ENCODE measurements around the gene PAPPA2. TPM values are rescaled to one million over a fixed set of nuclear protein-coding genes. Genes with fewer than 3 reads are reported as not detected.

Gene PAPPA2
- total and polyA plus RNA-seq, 7 experiments from 2014 or later = 0.07 to 0.29 (median 0.21) TPM; not detected in 4

DNA sequence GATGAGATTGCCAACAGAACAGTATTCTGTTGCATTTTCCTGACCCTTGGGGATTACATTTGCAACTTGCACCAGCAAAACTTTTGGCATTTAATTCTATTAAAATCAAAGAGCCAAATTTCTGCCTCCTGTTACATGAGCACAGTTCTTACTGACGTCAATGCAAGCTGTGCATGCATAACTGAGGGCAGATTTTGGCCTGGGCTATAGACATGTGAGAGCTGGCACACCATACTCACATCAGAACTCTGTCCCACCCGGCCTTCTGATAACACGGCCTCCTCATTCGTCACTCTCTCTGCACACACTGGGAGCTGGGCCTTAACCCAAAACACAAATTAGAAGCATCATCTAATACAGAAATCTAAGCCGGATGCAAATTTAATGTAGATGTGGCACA lies 31.5 kb downstream of the PAPPA2 start:
- H3K4me1 Mint-ChIP-seq = no peaks in the 10 kb centered on the region
- no peaks in the 10 kb centered on the region for H3K36me3 Mint-ChIP-seq
- no peak overlapping the region for H3K27ac ChIP-seq (ENCODE audit: low read depth, low read length)
- no peak overlapping the region for H3K27ac Mint-ChIP-seq
- H3K4me1 ChIP-seq (ENCODE audit: control insufficient read depth in 2 of 2, insufficient read depth in 2 of 2, low read length in 2 of 2) = no peaks in the 10 kb centered on the region
- DNase-seq = no peak
- intact Hi-C loops (cut with micrococcal nuclease) = no loop called here
- CTCF ChIA-PET = no interaction called here
- H3K4me3 Mint-ChIP-seq = no peak overlapping the region
- no peak overlapping the region for H3K4me3 ChIP-seq (ENCODE audit: low read length)
- ATAC-seq = no peak
- peaks cover 0 to 7% (median 5%) of the 10 kb centered on the region in 5 donors for H3K27me3 Mint-ChIP-seq
- no peaks in the 10 kb centered on the region for H3K36me3 ChIP-seq (ENCODE audit: control insufficient read depth in 2 of 3, insufficient read depth in 3 of 3, low read length in 3 of 3)
- peaks cover 0 to 4% (median 0%) of the 10 kb centered on the region in 11 donors for H3K9me3 Mint-ChIP-seq
- H3K27me3 ChIP-seq (ENCODE audit: control insufficient read depth in 2 of 2, insufficient read depth in 2 of 2, low read length in 2 of 2) = no peaks in the 10 kb centered on the region
- POLR2A ChIA-PET = no interaction called here
- no peaks in the 10 kb centered on the region for H3K9me3 ChIP-seq (ENCODE audit: control insufficient read depth in 2 of 3, low read length in 3 of 3)

DNA sequence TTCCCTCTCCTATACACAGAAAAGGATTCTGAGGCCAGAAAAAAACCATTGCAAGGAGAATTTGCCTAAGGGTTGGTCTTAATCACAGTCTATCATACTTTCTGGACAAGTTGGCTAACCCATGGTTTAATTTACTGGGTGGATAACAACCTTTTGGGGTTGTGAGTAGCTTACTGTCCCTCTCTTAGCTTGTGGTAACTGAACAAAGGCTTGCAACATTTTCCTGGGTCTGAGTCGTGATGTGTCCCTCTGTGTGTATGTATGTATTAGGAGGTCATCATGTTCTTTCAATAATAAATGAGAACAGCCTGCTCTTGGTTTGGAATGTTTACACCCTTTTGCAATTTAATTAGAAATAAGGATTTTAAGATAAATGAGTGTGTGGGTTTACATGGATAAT lies 36.7 kb downstream of the PAPPA2 start:
- ChIA-PET POLR2A (no interaction called here), CTCF (no interaction called here)
- H3K27ac ChIP-seq (ENCODE audit: low read depth, low read length) = no peak overlapping the region
- DNase-seq (no peak), ATAC-seq (no peak)
- intact Hi-C loops (cut with micrococcal nuclease) = no loop called here
- H3K9me3 ChIP-seq (ENCODE audit: control insufficient read depth in 2 of 3, low read length in 3 of 3) = no peaks in the 10 kb centered on the region
- no peaks in the 10 kb centered on the region for H3K4me1 Mint-ChIP-seq
- H3K4me3 Mint-ChIP-seq = no peak overlapping the region
- no peaks in the 10 kb centered on the region for H3K4me1 ChIP-seq (ENCODE audit: control insufficient read depth in 2 of 2, insufficient read depth in 2 of 2, low read length in 2 of 2)
- peaks cover 0 to 13% (median 0%) of the 10 kb centered on the region in 5 donors for H3K27me3 Mint-ChIP-seq
- no peaks in the 10 kb centered on the region for H3K36me3 ChIP-seq (ENCODE audit: control insufficient read depth in 2 of 3, insufficient read depth in 3 of 3, low read length in 3 of 3)
- peaks cover 0 to 3% (median 0%) of the 10 kb centered on the region in 11 donors for H3K9me3 Mint-ChIP-seq
- no peak overlapping the region for H3K27ac Mint-ChIP-seq
- H3K36me3 Mint-ChIP-seq = no peaks in the 10 kb centered on the region
- no peak overlapping the region for H3K4me3 ChIP-seq (ENCODE audit: low read length)
- no peaks in the 10 kb centered on the region for H3K27me3 ChIP-seq (ENCODE audit: control insufficient read depth in 2 of 2, insufficient read depth in 2 of 2, low read length in 2 of 2)

DNA sequence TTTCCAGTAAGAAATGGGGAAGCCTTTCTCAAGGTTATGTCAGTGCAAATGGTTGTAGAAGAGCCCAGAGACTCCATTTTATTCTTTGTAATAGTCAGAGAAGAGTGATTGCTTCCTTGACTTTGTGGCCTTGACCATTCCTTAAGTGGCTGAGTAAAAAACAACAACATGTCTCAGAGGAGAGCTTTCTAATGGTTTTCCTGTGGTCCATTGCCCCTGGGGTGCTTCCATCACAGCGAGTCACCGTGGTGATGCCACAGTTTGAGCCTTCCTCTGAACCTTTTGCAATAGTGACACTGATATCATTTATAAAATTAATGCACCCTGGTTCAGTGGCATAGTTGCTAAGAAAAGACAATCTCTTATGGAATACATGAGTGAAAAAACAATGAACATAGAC lies 38.6 kb downstream of the PAPPA2 start:
- Mint-ChIP-seq H3K36me3 (no peaks in the 10 kb centered on the region), H3K4me1 (no peaks in the 10 kb centered on the region), H3K9me3 (peaks cover 0 to 3% (median 0%) of the 10 kb centered on the region in 11 donors), H3K27me3 (peaks cover 0 to 18% (median 7%) of the 10 kb centered on the region in 5 donors), H3K4me3 (no peak overlapping the region), H3K27ac (no peak overlapping the region)
- ChIA-PET CTCF (no interaction called here), POLR2A (no interaction called here)
- intact Hi-C loops (cut with micrococcal nuclease) = no loop called here
- no peak overlapping the region for H3K27ac ChIP-seq (ENCODE audit: low read depth, low read length)
- H3K4me3 ChIP-seq (ENCODE audit: low read length) = no peak overlapping the region
- H3K27me3 ChIP-seq (ENCODE audit: control insufficient read depth in 2 of 2, insufficient read depth in 2 of 2, low read length in 2 of 2) = no peaks in the 10 kb centered on the region
- H3K9me3 ChIP-seq (ENCODE audit: control insufficient read depth in 2 of 3, low read length in 3 of 3) = no peaks in the 10 kb centered on the region
- ATAC-seq (no peak), DNase-seq (no peak)
- no peaks in the 10 kb centered on the region for H3K36me3 ChIP-seq (ENCODE audit: control insufficient read depth in 2 of 3, insufficient read depth in 3 of 3, low read length in 3 of 3)
- no peaks in the 10 kb centered on the region for H3K4me1 ChIP-seq (ENCODE audit: control insufficient read depth in 2 of 2, insufficient read depth in 2 of 2, low read length in 2 of 2)

DNA sequence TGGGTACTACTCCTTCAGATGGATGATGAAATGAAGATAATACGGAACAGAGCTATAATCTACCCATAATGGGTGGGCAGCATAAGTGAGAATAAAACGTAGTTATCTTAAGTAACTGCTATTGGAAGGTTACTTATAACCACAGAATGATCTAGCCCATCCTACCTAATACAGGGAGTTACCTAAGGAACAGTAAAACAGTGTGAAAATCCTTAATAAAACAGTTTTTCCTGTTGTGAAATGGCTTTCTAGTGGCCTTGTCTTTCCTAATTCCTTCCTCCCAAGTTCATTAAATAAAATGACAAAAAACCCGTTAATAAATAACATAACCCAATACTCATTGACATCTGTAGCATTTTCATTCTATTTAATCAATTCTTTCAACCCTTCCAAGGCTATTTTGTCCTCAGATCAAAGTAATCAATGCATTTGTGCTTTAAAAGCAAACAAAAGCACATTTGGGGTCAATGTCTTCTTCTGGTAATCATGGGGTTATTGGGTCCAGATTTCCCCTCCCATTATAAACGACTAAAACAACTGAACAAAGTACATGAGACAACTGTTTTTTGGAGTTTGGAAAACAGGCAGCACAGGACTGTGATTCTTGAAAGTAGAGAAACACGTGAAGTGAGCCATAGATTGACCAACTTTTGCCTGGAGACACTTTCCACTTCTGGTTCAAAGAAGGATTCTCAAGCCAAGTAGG lies 42.0 kb downstream of the PAPPA2 start:
- ChIA-PET POLR2A (no interaction called here), CTCF (no interaction called here)
- Histone ChIP-seq H3K27me3 (ENCODE audit: control insufficient read depth in 2 of 2, insufficient read depth in 2 of 2, low read length in 2 of 2) (no peaks in the 10 kb centered on the region), H3K9me3 (ENCODE audit: control insufficient read depth in 2 of 3, low read length in 3 of 3) (no peaks in the 10 kb centered on the region), H3K4me1 (ENCODE audit: control insufficient read depth in 2 of 2, insufficient read depth in 2 of 2, low read length in 2 of 2) (no peaks in the 10 kb centered on the region), H3K4me3 (ENCODE audit: low read length) (no peak overlapping the region), H3K27ac (ENCODE audit: low read depth, low read length) (no peak overlapping the region), H3K36me3 (ENCODE audit: control insufficient read depth in 2 of 3, insufficient read depth in 3 of 3, low read length in 3 of 3) (no peaks in the 10 kb centered on the region)
- peaks cover 0 to 16% (median 9%) of the 10 kb centered on the region in 5 donors for H3K27me3 Mint-ChIP-seq
- H3K36me3 Mint-ChIP-seq = no peaks in the 10 kb centered on the region
- H3K9me3 Mint-ChIP-seq = peaks cover 0 to 3% (median 0%) of the 10 kb centered on the region in 11 donors
- H3K27ac Mint-ChIP-seq = no peak overlapping the region
- ATAC-seq = no peak
- H3K4me3 Mint-ChIP-seq = no peak overlapping the region
- no peak for DNase-seq
- H3K4me1 Mint-ChIP-seq = no peaks in the 10 kb centered on the region
- intact Hi-C loops (cut with micrococcal nuclease) = no loop called here

DNA sequence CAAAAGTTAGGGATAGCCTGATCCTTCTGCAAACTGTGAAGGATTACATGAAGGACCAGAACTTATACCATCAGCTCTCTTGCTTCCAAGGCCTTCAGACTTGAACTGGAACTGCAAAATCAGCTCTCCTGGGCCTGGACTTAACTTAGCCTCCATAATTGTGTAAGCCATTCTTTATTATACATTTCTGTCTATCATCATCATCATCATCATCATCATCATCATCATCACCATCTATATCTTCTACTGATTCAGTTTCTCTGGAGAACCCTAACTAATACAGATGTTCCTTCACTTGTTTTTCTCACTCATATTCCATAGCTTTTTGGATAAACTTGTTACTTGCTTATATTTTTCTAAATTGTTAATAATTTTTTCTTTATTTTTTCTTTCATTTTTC lies 50.0 kb downstream of the PAPPA2 start:
- peaks cover 0 to 9% (median 0%) of the 10 kb centered on the region in 5 donors for H3K27me3 Mint-ChIP-seq
- Histone ChIP-seq H3K4me3 (ENCODE audit: low read length) (no peak overlapping the region), H3K9me3 (ENCODE audit: control insufficient read depth in 2 of 3, low read length in 3 of 3) (no peaks in the 10 kb centered on the region), H3K4me1 (ENCODE audit: control insufficient read depth in 2 of 2, insufficient read depth in 2 of 2, low read length in 2 of 2) (no peaks in the 10 kb centered on the region), H3K27ac (ENCODE audit: low read depth, low read length) (no peak overlapping the region), H3K36me3 (ENCODE audit: control insufficient read depth in 2 of 3, insufficient read depth in 3 of 3, low read length in 3 of 3) (no peaks in the 10 kb centered on the region), H3K27me3 (ENCODE audit: control insufficient read depth in 2 of 2, insufficient read depth in 2 of 2, low read length in 2 of 2) (no peaks in the 10 kb centered on the region)
- no peak overlapping the region for H3K4me3 Mint-ChIP-seq
- no peaks in the 10 kb centered on the region for H3K4me1 Mint-ChIP-seq
- POLR2A ChIA-PET = no interaction called here
- H3K36me3 Mint-ChIP-seq = peaks cover 0 to 3% (median 0%) of the 10 kb centered on the region in 5 donors
- intact Hi-C loops (cut with micrococcal nuclease) = no loop called here
- ATAC-seq (no peak), DNase-seq (no peak)
- CTCF ChIA-PET = no interaction called here
- no peak overlapping the region for H3K27ac Mint-ChIP-seq
- H3K9me3 Mint-ChIP-seq = peaks cover 0 to 14% (median 4%) of the 10 kb centered on the region in 11 donors

DNA sequence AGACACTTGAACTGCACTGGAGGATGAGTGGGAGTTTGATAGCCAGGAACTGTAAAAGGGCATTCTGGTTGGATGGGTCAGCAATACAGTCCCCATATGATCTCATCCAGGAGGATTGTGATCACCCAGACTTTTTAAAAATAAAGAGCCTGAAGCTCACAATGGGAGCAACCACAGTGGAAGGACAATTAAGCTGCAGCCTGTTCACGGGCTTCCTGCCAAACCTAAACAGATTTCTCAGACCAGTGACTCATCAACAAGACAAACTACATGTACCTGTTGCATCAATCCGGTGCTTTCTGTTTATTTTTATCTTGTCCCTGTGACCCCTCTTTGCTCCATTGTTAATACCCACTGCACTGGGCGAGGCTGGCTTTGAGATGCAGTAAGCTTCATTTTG lies 52.3 kb downstream of the PAPPA2 start:
- intact Hi-C loops (cut with micrococcal nuclease) = no loop called here
- H3K4me3 Mint-ChIP-seq = no peak overlapping the region
- peaks cover 0 to 17% (median 5%) of the 10 kb centered on the region in 11 donors for H3K9me3 Mint-ChIP-seq
- H3K27ac Mint-ChIP-seq = no peak overlapping the region
- no peak for ATAC-seq
- H3K4me1 ChIP-seq (ENCODE audit: control insufficient read depth in 2 of 2, insufficient read depth in 2 of 2, low read length in 2 of 2) = no peaks in the 10 kb centered on the region
- H3K27me3 Mint-ChIP-seq = peaks cover 0 to 9% (median 1%) of the 10 kb centered on the region in 5 donors
- H3K9me3 ChIP-seq (ENCODE audit: control insufficient read depth in 2 of 3, low read length in 3 of 3) = no peaks in the 10 kb centered on the region
- CTCF ChIA-PET = no interaction called here
- H3K4me3 ChIP-seq (ENCODE audit: low read length) = no peak overlapping the region
- H3K36me3 Mint-ChIP-seq = peaks cover 0 to 3% (median 0%) of the 10 kb centered on the region in 5 donors
- H3K4me1 Mint-ChIP-seq = no peaks in the 10 kb centered on the region
- POLR2A ChIA-PET = no interaction called here
- H3K36me3 ChIP-seq (ENCODE audit: control insufficient read depth in 2 of 3, insufficient read depth in 3 of 3, low read length in 3 of 3) = no peaks in the 10 kb centered on the region
- no peak overlapping the region for H3K27ac ChIP-seq (ENCODE audit: low read depth, low read length)
- DNase-seq = no peak
- no peaks in the 10 kb centered on the region for H3K27me3 ChIP-seq (ENCODE audit: control insufficient read depth in 2 of 2, insufficient read depth in 2 of 2, low read length in 2 of 2)

DNA sequence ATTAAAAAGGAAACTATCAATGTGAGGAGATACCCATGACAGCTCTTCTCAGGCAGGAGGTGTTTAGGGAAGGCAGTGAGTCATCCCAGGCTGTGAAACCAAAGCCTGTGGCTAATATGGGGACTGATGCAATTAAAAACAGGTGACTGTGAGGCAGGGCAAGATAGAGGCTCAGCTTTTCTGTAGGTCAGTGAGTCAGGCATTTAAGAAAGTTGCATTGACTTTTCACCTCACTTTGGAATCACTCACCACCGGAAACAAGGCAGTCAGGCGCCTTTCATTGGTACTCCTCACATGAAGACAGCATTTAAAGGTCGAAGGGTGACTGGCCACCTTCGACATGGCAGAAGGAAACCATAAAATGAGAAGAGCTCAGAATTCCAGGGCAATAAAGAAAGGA lies 54.5 kb downstream of the PAPPA2 start:
- Histone ChIP-seq H3K36me3 (ENCODE audit: control insufficient read depth in 2 of 3, insufficient read depth in 3 of 3, low read length in 3 of 3) (no peaks in the 10 kb centered on the region), H3K9me3 (ENCODE audit: control insufficient read depth in 2 of 3, low read length in 3 of 3) (no peaks in the 10 kb centered on the region), H3K27ac (ENCODE audit: low read depth, low read length) (no peak overlapping the region), H3K27me3 (ENCODE audit: control insufficient read depth in 2 of 2, insufficient read depth in 2 of 2, low read length in 2 of 2) (no peaks in the 10 kb centered on the region), H3K4me1 (ENCODE audit: control insufficient read depth in 2 of 2, insufficient read depth in 2 of 2, low read length in 2 of 2) (no peaks in the 10 kb centered on the region), H3K4me3 (ENCODE audit: low read length) (no peak overlapping the region)
- Mint-ChIP-seq H3K36me3 (peaks cover 0 to 3% (median 0%) of the 10 kb centered on the region in 5 donors), H3K9me3 (peaks cover 0 to 21% (median 7%) of the 10 kb centered on the region in 11 donors), H3K27me3 (peaks cover 0 to 9% (median 5%) of the 10 kb centered on the region in 5 donors), H3K4me3 (no peak overlapping the region), H3K4me1 (no peaks in the 10 kb centered on the region), H3K27ac (no peak overlapping the region)
- CTCF ChIA-PET = no interaction called here
- intact Hi-C loops (cut with micrococcal nuclease) = no loop called here
- ATAC-seq (no peak), DNase-seq (no peak)
- POLR2A ChIA-PET = no interaction called here
